ENCODE results near the gene MUC5B.

DNA sequence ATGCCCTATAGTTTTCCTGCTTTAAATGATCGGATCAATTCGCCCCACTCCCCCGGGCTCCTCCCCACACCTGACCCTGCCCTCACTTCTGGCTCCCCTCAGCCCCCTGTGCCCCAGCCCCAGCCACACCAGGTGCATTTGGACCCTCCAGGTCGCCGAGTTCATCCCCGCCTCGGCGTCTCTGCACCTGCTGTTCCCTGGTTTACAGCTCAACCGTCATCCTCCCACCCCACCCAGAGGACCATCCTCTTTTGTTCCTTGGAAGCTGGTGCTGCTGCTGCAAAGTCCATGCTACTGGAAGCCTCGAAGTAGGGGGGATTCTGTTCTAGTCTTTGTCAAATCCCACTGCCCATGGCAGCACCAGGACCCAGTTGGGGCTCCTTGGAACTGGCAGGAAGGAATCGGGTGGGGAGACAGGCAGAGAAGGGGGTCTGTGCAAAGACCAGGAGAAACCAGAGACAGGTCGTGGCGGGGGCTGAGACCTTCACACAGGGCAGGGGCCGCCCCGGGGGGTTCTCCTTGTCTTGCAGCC lies 4.5 kb upstream of the MUC5B start:
- TF ChIP-seq EZH2 (IDR thresholded peaks at IDR 0.05; ENCODE audit: borderline replicate concordance, low read depth, low read length, severe bottlenecking) = no peak
- TF ChIP-seq POLR2AphosphoS5 (IDR thresholded peaks at IDR 0.05; ENCODE audit: insufficient read depth, low read depth, low read length) = no peak
- no peak for TF ChIP-seq CTCF (IDR thresholded peaks at IDR 0.05; ENCODE audit: extremely low read depth in 1 of 2, insufficient read depth in 1 of 2, low read depth in 1 of 2, low read length in 2 of 2)
- no peak for TF ChIP-seq POLR2A (IDR thresholded peaks at IDR 0.05; ENCODE audit: low read depth, low read length)
- no peak for TF ChIP-seq MYC (IDR thresholded peaks at IDR 0.05; ENCODE audit: low read depth, low read length)
- TF ChIP-seq FOS (IDR thresholded peaks at IDR 0.05; ENCODE audit: borderline replicate concordance, insufficient read depth, low read length) = no peak
- TF ChIP-seq, protein P1, sequence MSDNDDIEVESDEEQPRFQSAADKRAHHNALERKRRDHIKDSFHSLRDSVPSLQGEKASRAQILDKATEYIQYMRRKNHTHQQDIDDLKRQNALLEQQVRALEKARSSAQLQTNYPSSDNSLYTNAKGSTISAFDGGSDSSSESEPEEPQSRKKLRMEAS (IDR thresholded peaks at IDR 0.05; ENCODE audit: insufficient read depth, insufficient read length) = no peak
- TF ChIP-seq GATA2 (IDR thresholded peaks at IDR 0.05; ENCODE audit: insufficient read depth, insufficient read length, low read depth, low read length) = no peak
- TF ChIP-seq JUN (IDR thresholded peaks at IDR 0.05; ENCODE audit: borderline replicate concordance, insufficient read depth, insufficient read length, low read depth) = no peak

All from endothelial cell of umbilical vein (primary cell).